Hepatocyte (in vitro differentiated cells): ENCODE data around the gene P2RY8. TPM values are rescaled to one million over a fixed set of nuclear protein-coding genes. Genes with fewer than 3 reads are reported as not detected.

Experiments
- DNase-seq: peaks from one replicate; pipeline ENCODE4 v3.0.0-alpha.2; 2016; ENCODE audit warnings: low spot score
- H2AFZ ChIP-seq: fragments of 200-600 bp; sonication (generic); 2 replicates; pipeline ENCODE4 v1.6.0; 2016; ENCODE audit warnings: antibody characterized with exemption, mild to moderate bottlenecking
- H3K27ac ChIP-seq: fragments of 200-600 bp; sonication (generic); 2 replicates; pipeline ENCODE4 v1.5.1; 2016; ENCODE audit warnings: mild to moderate bottlenecking
- H3K27me3 ChIP-seq: fragments of 200-600 bp; sonication (generic); 2 replicates; pipeline ENCODE4 v1.6.1; 2016
- H3K36me3 ChIP-seq: fragments of 200-600 bp; sonication (generic); replicated peaks from 2 replicates; pipeline ENCODE4 v1.5.1; 2016; ENCODE audit warnings: low read depth; ENCODE audit not compliant: insufficient read depth
- H3K4me1 ChIP-seq: fragments of 200-600 bp; sonication (generic); 2 replicates; pipeline ENCODE4 v1.5.1; 2016; ENCODE audit warnings: mild to moderate bottlenecking, moderate library complexity; ENCODE audit not compliant: insufficient read depth
- H3K4me2 ChIP-seq: fragments of 200-600 bp; sonication (generic); 2 replicates; pipeline ENCODE4 v1.6.0; 2016
- H3K4me3 ChIP-seq: fragments of 200-600 bp; sonication (generic); 2 replicates; pipeline ENCODE4 v1.5.1; 2016; ENCODE audit warnings: mild to moderate bottlenecking
- H3K79me2 ChIP-seq: fragments of 200-600 bp; sonication (generic); 2 replicates; pipeline ENCODE4 v1.6.0; 2017; ENCODE audit warnings: mild to moderate bottlenecking
- H3K9me2 ChIP-seq: fragments of 200-600 bp; sonication (generic); replicated peaks from 2 replicates; pipeline ENCODE4 v1.6.0; 2017; ENCODE audit warnings: mild to moderate bottlenecking; ENCODE audit not compliant: insufficient read depth
- H3K9me3 ChIP-seq: fragments of 200-600 bp; sonication (generic); 2 replicates; pipeline ENCODE4 v1.5.1; 2016; ENCODE audit warnings: low read depth, mild to moderate bottlenecking
- H4K20me1 ChIP-seq: fragments of 200-600 bp; sonication (generic); 2 replicates; pipeline ENCODE4 v1.6.0; 2016; ENCODE audit warnings: mild to moderate bottlenecking; ENCODE audit not compliant: insufficient read depth, poor library complexity, severe bottlenecking
- CTCF ChIP-seq: fragments of 200-600 bp; sonication (generic); IDR thresholded peaks from 2 replicates; pipeline ENCODE4 v1.5.1; 2016; ENCODE audit warnings: antibody characterized with exemption, mild to moderate bottlenecking; ENCODE audit not compliant: poor library complexity
- EZH2 ChIP-seq: fragments of 200-600 bp; sonication (generic); IDR thresholded peaks from 2 replicates; pipeline ENCODE4 v1.6.1; 2016; ENCODE audit warnings: antibody characterized with exemption, mild to moderate bottlenecking, borderline replicate concordance
- EZH2phosphoT487 ChIP-seq: fragments of 200-600 bp; sonication (generic); IDR thresholded peaks from one replicate; pipeline ENCODE4 v1.6.1; 2018; ENCODE audit warnings: antibody characterized with exemption, mild to moderate bottlenecking, low read depth, moderate library complexity; ENCODE audit not compliant: unreplicated experiment, severe bottlenecking
- WGBS: methylation state at CpG from one replicate; pipeline ENCODE4 v1.1.6; 2016; ENCODE audit warnings: low lambda C conversion rate; ENCODE audit errors: missing lambda C conversion rate; 5-methylcytosine and 5-hydroxymethylcytosine counted together
- polyA plus RNA-seq: library from polyadenylated mRNA; unstranded; fragments of >200 nt; fragmentation: Nextera tagmentation; extraction: Ambion mirVana; gene quantifications from 2 replicates; pipeline ENCODE4 v1.2.1, GENCODE V29; 2016
- total RNA-seq: library from RNA; depleted of rRNA; stranded (reverse); fragments of >200 nt; gene quantifications from 2 replicates; pipeline ENCODE4 v1.2.3, GENCODE V29; 2014

P2RY8 gene
- total and polyA plus RNA-seq, 2 experiments from 2014 or later: 0.07 to 0.54 TPM

- Histone ChIP-seq H2AFZ (no peak overlapping the region), H4K20me1 (no peaks in the 10 kb centered on the region), H3K4me3 (no peak overlapping the region), H3K36me3 (no peaks in the 10 kb centered on the region), H3K4me2 (no peak overlapping the region), H3K9me3 (no peaks in the 10 kb centered on the region), H3K27me3 (no peaks in the 10 kb centered on the region), H3K4me1 (no peaks in the 10 kb centered on the region), H3K79me2 (no peaks in the 10 kb centered on the region), H3K27ac (no peak overlapping the region), H3K9me2 (no peaks in the 10 kb centered on the region)
- DNase-seq: no peak
- 94% methylated on average over 17 of the region's 17 CpGs for WGBS
- TF ChIP-seq CTCF: no peak
- no peak for TF ChIP-seq EZH2
- no peak for TF ChIP-seq EZH2phosphoT487
Measured at GRCh38 chrX:1536712-1537030, 314 bp downstream of the P2RY8 start.

DNA sequence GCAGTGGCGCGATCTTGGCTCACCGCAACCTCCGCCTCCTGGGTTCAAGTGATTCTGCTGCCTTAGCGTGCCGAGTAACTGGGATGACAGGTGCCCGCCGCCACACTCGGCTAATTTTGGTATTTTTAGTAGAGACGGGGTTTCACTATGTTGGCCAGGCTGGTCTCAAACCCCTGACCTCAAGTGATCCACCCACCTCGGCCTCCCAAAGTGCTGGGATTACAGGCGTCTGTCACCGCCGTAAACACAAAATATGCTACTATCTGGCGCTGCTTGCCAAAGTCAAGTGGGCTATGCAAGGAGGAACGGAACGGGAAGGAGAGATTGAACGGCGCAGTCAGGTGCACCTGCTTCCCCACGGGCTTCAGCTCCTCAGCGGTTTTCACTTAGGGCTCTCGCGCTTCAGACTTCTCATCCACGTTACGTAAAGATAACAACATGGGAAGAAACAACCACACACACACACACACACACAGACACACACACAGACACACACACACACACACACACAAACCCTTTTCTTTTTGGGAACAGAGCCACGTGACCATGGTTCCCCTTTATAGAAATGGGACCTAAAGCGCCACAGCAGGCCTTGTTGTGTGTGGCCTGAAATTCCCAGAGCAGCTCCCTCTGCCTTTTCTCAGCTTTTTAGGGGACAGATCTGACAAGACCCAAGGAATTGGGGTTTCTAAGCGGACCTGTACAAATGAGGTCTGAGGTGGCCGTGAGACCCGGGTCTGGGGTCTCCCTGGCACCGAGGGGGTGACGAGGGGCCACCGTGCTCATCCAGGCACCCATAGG, 1.5 kb downstream of the P2RY8 start:
- no peaks in the 10 kb centered on the region for H3K79me2 ChIP-seq
- H3K9me3 ChIP-seq: no peaks in the 10 kb centered on the region
- H3K36me3 ChIP-seq: no peaks in the 10 kb centered on the region
- TF ChIP-seq EZH2phosphoT487: no peak
- no peaks in the 10 kb centered on the region for H3K9me2 ChIP-seq
- no peak for DNase-seq
- H3K4me2 ChIP-seq: no peak overlapping the region
- H3K4me1 ChIP-seq: no peaks in the 10 kb centered on the region
- no peak overlapping the region for H2AFZ ChIP-seq
- H3K27me3 ChIP-seq: no peaks in the 10 kb centered on the region
- 96% methylated on average over 32 of the region's 33 CpGs for WGBS
- H3K4me3 ChIP-seq: no peak overlapping the region
- H3K27ac ChIP-seq: no peak overlapping the region
- H4K20me1 ChIP-seq: no peaks in the 10 kb centered on the region

DNA sequence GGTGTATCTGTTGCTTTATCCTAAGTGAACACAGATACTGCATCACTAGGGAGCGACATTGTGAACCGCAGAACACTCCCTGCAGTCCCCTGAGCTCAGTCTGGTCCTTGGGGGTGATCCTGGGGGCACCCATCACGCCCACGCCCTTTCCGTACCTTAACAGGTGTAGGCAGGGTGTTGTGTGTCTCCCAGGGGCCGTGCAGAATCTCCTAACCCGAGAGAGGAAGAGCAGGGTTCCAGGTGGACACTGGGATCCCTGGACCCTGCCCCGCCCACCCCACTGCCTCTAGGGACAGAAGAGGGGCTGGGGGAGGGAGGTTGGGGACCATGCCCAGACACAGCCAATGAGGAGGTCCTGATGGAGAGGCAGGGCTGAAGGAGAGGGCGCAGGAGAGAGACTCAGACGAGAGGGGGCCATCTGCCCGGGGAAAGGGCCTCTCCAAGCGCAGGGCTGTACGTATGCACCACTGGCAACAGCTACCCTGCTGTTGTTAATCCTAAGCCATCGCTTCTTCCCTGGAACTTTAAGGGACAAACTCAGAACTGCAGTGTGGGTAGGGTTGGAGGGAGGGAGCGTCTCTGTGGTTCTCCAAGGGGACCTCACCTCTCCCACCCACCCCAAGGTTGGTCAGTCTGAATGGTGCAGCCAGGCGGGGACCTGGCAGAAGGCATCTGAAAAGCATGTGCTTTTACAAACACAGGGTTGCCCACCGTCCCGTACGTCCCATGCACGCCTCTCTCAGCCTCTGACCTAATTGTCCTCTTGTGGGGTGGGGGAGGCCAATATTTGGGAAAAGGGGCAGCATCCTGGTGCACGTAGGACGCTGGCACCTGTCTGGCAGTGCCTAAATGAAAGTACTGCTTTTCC, 2.5 kb downstream of the P2RY8 start:
- Histone ChIP-seq H3K4me2 (no peak overlapping the region), H4K20me1 (no peaks in the 10 kb centered on the region), H3K4me1 (no peaks in the 10 kb centered on the region), H3K9me2 (no peaks in the 10 kb centered on the region), H3K79me2 (no peaks in the 10 kb centered on the region), H3K27ac (no peak overlapping the region), H3K4me3 (no peak overlapping the region), H3K27me3 (no peaks in the 10 kb centered on the region), H3K9me3 (no peaks in the 10 kb centered on the region), H3K36me3 (no peaks in the 10 kb centered on the region), H2AFZ (no peak overlapping the region)
- no peak for TF ChIP-seq EZH2phosphoT487
- no peak for TF ChIP-seq EZH2
- no peak for TF ChIP-seq CTCF
- no peak for DNase-seq
- 78% methylated on average over 22 of the region's 22 CpGs for WGBS

- Histone ChIP-seq H3K4me2 (no peak overlapping the region), H3K9me2 (no peaks in the 10 kb centered on the region), H3K79me2 (no peaks in the 10 kb centered on the region), H3K27ac (no peak overlapping the region), H4K20me1 (no peaks in the 10 kb centered on the region), H2AFZ (no peak overlapping the region), H3K27me3 (no peaks in the 10 kb centered on the region), H3K4me3 (no peak overlapping the region), H3K36me3 (no peaks in the 10 kb centered on the region), H3K9me3 (no peaks in the 10 kb centered on the region), H3K4me1 (no peaks in the 10 kb centered on the region)
- no peak for TF ChIP-seq EZH2
- TF ChIP-seq CTCF: no peak
- no peak for TF ChIP-seq EZH2phosphoT487
- WGBS: 44% methylated on average over 4 of the region's 4 CpGs
- no peak for DNase-seq
Measured at GRCh38 chrX:1533058-1533457, 3.9 kb downstream of the P2RY8 start.
